ENCODE results near the gene NRCAM. TPM values are rescaled to one million over a fixed set of nuclear protein-coding genes. Genes with fewer than 3 reads are reported as not detected.

NRCAM gene
- total and polyA plus RNA-seq, 10 of the 15 experiments (the other 5 are each of a cell fraction or from before 2014, with no cell fraction given), result 0.30 to 2.0 (median 1.0) TPM

DNA sequence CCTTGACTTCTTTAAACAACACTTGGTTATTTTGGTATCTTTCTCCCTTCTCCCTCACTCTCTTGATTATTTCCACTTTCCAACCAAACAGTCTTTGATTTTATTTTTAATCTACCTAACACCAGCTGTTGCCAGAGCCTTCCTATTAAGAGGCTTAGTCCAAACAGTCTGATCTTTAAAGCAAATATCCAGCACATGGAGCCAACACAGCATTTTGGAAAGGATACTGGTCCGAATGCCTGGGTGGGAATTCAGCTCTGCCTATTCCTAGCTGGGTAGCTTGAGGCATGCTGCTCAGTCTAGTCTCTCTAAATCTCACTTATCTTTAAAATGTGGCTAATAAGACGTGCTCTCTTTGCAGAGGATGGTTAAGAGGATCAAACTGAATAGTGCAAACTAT, 129.3 kb downstream of the NRCAM start:
- CTCF ChIA-PET, result interaction anchor here (0.9 to 2.4 kb wide), 4 partner anchors 144 to 433 kb away, joined by 3 to 7 read pairs (median 4); no protein-coding TSS in a partner anchor

More for the DNA sequence above, 129.3 kb downstream of the NRCAM start:
- Histone ChIP-seq H4K20me1 (ENCODE audit: control insufficient read depth, insufficient read depth) (no peaks in the 10 kb centered on the region), H3K4me2 (ENCODE audit: control insufficient read depth, insufficient read depth) (peak overlapping the region; percentile 51; the same call in 1 of the 2 replicates), H3K9ac (ENCODE audit: control insufficient read depth, insufficient read depth, low read length) (no peak overlapping the region), H3K4me3 (no peak overlapping the region), H3K27me3 (replicated peaks in 1 of 2; ENCODE audit: control insufficient read depth in 2 of 2, insufficient read depth in 2 of 2, low read length in 1 of 2) (no peaks in the 10 kb centered on the region), H2AFZ (ENCODE audit: control insufficient read depth, low read depth, low read length) (no peak overlapping the region), H3K9me3 (replicated peaks; ENCODE audit: control insufficient read depth, insufficient read depth, low read length) (no peaks in the 10 kb centered on the region), H3K4me1 (ENCODE audit: control insufficient read depth, insufficient read depth, low read length) (peaks cover 19% of the 10 kb centered on the region), H3K27ac (ENCODE audit: control insufficient read depth, insufficient read depth) (no peak overlapping the region), H3K79me2 (ENCODE audit: control insufficient read depth, insufficient read depth, low read length) (no peaks in the 10 kb centered on the region), H3K36me3 (ENCODE audit: control insufficient read depth in 2 of 2, insufficient read depth in 2 of 2, low read length in 1 of 2) (no peaks in the 10 kb centered on the region)
- peak; percentile 7 for FAIRE-seq
- intact Hi-C loops (cut with micrococcal nuclease; ENCODE audit: unreplicated experiment) (no loop called here), in situ Hi-C loops (cut with MboI) (no loop called here)
- BruUV-seq (replicated peaks), result no TSS peak
- ChIA-PET RAD21 (ENCODE audit: unreplicated experiment) (interaction anchor here (1.0 to 1.5 kb wide), 3 partner anchors 42 to 120 kb away, joined by 3 to 4 read pairs (median 4); no protein-coding TSS in a partner anchor), SMC1A (ENCODE audit: uncharacterized antibody, unreplicated experiment) (interaction anchor here (1.1 to 3.2 kb wide), 5 partner anchors 10 to 113 kb away, joined by 5 to 10 read pairs (median 8); no protein-coding TSS in a partner anchor), POLR2A (interaction anchor here (1.2 kb wide), 1 partner anchor 10 kb away, joined by 3 read pairs; no protein-coding TSS in a partner anchor)
- TF ChIP-seq, protein P1, sequence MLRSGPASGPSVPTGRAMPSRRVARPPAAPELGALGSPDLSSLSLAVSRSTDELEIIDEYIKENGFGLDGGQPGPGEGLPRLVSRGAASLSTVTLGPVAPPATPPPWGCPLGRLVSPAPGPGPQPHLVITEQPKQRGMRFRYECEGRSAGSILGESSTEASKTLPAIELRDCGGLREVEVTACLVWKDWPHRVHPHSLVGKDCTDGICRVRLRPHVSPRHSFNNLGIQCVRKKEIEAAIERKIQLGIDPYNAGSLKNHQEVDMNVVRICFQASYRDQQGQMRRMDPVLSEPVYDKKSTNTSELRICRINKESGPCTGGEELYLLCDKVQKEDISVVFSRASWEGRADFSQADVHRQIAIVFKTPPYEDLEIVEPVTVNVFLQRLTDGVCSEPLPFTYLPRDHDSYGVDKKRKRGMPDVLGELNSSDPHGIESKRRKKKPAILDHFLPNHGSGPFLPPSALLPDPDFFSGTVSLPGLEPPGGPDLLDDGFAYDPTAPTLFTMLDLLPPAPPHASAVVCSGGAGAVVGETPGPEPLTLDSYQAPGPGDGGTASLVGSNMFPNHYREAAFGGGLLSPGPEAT (IDR thresholded peaks at IDR 0.05; ENCODE audit: low read depth), result no peak
- TF ChIP-seq MTA3 (IDR thresholded peaks at IDR 0.05; ENCODE audit: borderline replicate concordance, low read length), result no peak
- TF ChIP-seq, protein P2, sequence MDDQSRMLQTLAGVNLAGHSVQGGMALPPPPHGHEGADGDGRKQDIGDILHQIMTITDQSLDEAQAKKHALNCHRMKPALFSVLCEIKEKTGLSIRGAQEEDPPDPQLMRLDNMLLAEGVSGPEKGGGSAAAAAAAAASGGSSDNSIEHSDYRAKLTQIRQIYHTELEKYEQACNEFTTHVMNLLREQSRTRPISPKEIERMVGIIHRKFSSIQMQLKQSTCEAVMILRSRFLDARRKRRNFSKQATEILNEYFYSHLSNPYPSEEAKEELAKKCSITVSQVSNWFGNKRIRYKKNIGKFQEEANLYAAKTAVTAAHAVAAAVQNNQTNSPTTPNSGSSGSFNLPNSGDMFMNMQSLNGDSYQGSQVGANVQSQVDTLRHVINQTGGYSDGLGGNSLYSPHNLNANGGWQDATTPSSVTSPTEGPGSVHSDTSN (IDR thresholded peaks at IDR 0.05; ENCODE audit: insufficient replicate concordance, low read depth, low read length), result no peak
- TF ChIP-seq TBL1XR1 (IDR thresholded peaks at IDR 0.05; ENCODE audit: low read depth, low read length), result no peak
- no peak for TF ChIP-seq FOXM1 (IDR thresholded peaks at IDR 0.05; ENCODE audit: low read depth, low read length)
- TF ChIP-seq MTA2 (IDR thresholded peaks at IDR 0.05; ENCODE audit: low read depth), result no peak
- no peak for TF ChIP-seq BRCA1 (IDR thresholded peaks at IDR 0.05; ENCODE audit: low read depth, low read length)
- TF ChIP-seq KAT2A (conservative IDR thresholded peaks at IDR 0.05; ENCODE audit: control insufficient read depth, low read depth, low read length), result no peak
- no peak for TF ChIP-seq YY1 (IDR thresholded peaks at IDR 0.05; ENCODE audit: low read depth, low read length)
- no peak for TF ChIP-seq CHD1 (IDR thresholded peaks at IDR 0.05; ENCODE audit: low read depth, low read length)
- TF ChIP-seq RAD51 (IDR thresholded peaks at IDR 0.05), result no peak
- TF ChIP-seq, protein P3, sequence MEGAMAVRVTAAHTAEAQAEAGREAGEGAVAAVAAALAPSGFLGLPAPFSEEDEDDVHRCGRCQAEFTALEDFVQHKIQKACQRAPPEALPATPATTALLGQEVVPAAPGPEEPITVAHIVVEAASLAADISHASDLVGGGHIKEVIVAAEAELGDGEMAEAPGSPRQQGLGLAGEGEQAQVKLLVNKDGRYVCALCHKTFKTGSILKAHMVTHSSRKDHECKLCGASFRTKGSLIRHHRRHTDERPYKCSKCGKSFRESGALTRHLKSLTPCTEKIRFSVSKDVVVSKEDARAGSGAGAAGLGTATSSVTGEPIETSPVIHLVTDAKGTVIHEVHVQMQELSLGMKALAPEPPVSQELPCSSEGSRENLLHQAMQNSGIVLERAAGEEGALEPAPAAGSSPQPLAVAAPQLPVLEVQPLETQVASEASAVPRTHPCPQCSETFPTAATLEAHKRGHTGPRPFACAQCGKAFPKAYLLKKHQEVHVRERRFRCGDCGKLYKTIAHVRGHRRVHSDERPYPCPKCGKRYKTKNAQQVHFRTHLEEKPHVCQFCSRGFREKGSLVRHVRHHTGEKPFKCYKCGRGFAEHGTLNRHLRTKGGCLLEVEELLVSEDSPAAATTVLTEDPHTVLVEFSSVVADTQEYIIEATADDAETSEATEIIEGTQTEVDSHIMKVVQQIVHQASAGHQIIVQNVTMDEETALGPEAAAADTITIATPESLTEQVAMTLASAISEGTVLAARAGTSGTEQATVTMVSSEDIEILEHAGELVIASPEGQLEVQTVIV (IDR thresholded peaks at IDR 0.05; ENCODE audit: borderline replicate concordance, partially characterized antibody), result no peak
- TF ChIP-seq RFX5 (IDR thresholded peaks at IDR 0.05; ENCODE audit: low read depth, low read length), result no peak
- no peak for TF ChIP-seq SUPT20H (IDR thresholded peaks at IDR 0.05; ENCODE audit: borderline replicate concordance, control insufficient read depth, low read depth, low read length)
- TF ChIP-seq CBFB (IDR thresholded peaks at IDR 0.05; ENCODE audit: low read depth), result no peak
- TF ChIP-seq ELK1 (IDR thresholded peaks at IDR 0.05; ENCODE audit: low read depth, low read length), result no peak
- no peak for TF ChIP-seq GABPA (IDR thresholded peaks at IDR 0.05; ENCODE audit: low read depth)
- no peak for TF ChIP-seq SMC3 (IDR thresholded peaks at IDR 0.05; ENCODE audit: borderline replicate concordance, low read length)
- no peak for TF ChIP-seq SPI1 (IDR thresholded peaks at IDR 0.05; ENCODE audit: borderline replicate concordance, insufficient read depth, low read depth, low read length)
- TF ChIP-seq NBN (IDR thresholded peaks at IDR 0.05), result no peak
- WGBS (ENCODE audit: insufficient coverage, insufficient replicate concordance, low lambda C conversion rate, missing lambda C conversion rate), result 35% methylated on average over 2 of the region's 2 CpGs
- ATAC-seq, result no peak
- no peak for DNase-seq (ENCODE audit: low read depth, low spot score)
